ENCODE measurements around the gene CFAP74.

CFAP74 gene

DNA sequence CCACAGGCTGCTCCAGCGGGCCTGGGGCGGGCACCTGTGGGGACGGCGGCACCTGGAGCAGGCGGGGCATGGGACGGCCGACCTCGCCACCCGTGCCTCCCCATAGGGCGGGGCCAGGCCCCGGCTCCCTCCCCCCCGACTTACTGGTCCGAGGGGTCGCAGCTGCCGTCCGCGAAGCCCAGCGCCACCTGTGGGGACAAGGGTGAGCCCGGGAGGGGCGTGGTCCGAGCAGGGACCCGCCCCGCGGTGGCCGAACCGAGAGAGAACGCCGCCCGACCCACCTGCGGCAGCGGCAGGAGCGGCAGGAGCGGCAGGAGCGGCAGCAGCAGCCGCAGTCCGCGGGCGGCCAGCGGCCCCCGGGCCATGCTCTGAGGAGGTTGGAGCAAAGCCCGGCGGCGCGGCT lies 84.7 kb downstream of the CFAP74 start, which contains the start of gene TMEM52:
Gene TMEM52, minus strand, starts transcription at position 379 of the 403 bp plus-strand sequence. Its CDS starts 14 bp downstream, at position 365.
- DNase-seq (ENCODE audit: low read depth, low spot score): no peak
- H3K4me3 ChIP-seq (ENCODE audit: low read depth, low read length): peak within 1 kb of the TSS; percentile 33
- no peak for TF ChIP-seq CTCF (IDR thresholded peaks at IDR 0.05; ENCODE audit: low read depth, low read length)
- in situ Hi-C loops (cut with HindIII; ENCODE audit: low sequenced_read_pairs): no loop called here

DNA sequence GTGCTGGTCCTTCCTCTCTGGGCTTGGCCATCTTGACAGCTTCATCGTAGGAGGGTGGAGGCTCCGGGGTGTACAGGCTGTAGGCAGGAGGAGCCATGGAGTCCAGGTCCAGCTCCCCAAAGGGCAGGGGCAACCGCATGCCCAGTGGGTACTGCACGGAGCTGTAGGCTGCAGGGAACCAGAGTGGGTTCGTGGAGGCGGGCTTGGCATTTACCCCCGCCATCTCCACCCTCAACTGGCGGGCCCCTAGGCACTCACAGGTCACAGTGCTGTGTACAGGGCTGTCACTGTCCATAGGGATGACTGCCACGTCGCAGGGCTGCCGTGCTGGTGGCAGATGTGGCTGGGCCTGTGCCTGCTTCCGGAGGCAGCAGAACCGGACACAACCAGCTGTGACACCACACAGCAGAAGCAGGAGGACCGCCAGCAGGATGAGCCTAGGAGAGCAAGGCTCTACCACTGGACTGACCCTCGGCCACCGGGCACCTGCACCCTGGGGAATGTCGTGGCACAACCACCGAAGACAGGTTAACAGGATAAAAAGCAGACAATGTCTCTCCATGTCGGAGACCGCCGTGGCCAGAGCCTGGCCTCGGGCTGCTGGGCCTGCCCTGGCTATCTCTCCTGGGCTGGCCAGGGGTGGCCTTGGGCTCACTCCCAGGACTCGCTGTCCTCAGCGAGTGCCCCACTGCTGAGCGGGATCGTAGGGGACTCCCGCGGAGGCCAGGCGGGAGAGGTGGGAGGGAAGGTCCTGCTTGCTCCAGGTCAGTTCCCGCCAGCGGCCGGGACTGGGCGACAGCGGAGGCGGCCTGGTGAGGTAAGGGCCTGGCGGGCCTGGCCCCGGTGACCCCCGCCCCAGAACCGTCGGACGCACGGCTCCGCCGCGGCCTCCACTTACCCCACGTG lies 85.3 kb downstream of the CFAP74 start:
- no peak for TF ChIP-seq CTCF (IDR thresholded peaks at IDR 0.05; ENCODE audit: low read depth, low read length)
- no peak for DNase-seq (ENCODE audit: low read depth, low spot score)
- H3K4me3 ChIP-seq (ENCODE audit: low read depth, low read length): peak overlapping the region; percentile 33
- in situ Hi-C loops (cut with HindIII; ENCODE audit: low sequenced_read_pairs): no loop called here

GRCh38 chr1:1917304-1917976 lies 86.1 kb downstream of the CFAP74 start:
- in situ Hi-C loops (cut with HindIII; ENCODE audit: low sequenced_read_pairs): no loop called here
- H3K4me3 ChIP-seq (ENCODE audit: low read depth, low read length): no peak overlapping the region
- no peak for DNase-seq (ENCODE audit: low read depth, low spot score)
- TF ChIP-seq CTCF (IDR thresholded peaks at IDR 0.05; ENCODE audit: low read depth, low read length): no peak

- in situ Hi-C loops (cut with HindIII; ENCODE audit: low sequenced_read_pairs): no loop called here
- no peak overlapping the region for H3K4me3 ChIP-seq (ENCODE audit: low read depth, low read length)
- no peak for TF ChIP-seq CTCF (IDR thresholded peaks at IDR 0.05; ENCODE audit: low read depth, low read length)
- DNase-seq (ENCODE audit: low read depth, low spot score): no peak
These were observed 86.7 kb downstream of the CFAP74 start for GRCh38 chr1:1916851-1917251.

- in situ Hi-C loops (cut with HindIII; ENCODE audit: low sequenced_read_pairs): no loop called here
- no peak for TF ChIP-seq CTCF (IDR thresholded peaks at IDR 0.05; ENCODE audit: low read depth, low read length)
- DNase-seq (ENCODE audit: low read depth, low spot score): no peak
- H3K4me3 ChIP-seq (ENCODE audit: low read depth, low read length): no peak overlapping the region
These were observed 87.4 kb downstream of the CFAP74 start for GRCh38 chr1:1915911-1916840.

Measured in astrocyte of the spinal cord (primary cell).